Uterus (tissue), 4 donors: ENCODE data around the gene KCNAB2. TPM values are rescaled to one million over a fixed set of nuclear protein-coding genes. Genes with fewer than 3 reads are reported as not detected.

Experiments
- DNase-seq, 2 donors: peaks; one replicate each; pipeline ENCODE4 v3.0.0-alpha.2; 2019 to 2020
- H3K27ac ChIP-seq, 2 donors: fragments of 200-600 bp; sonication (generic); 1 replicate in 1 of 2; 2 replicates in 1 of 2; pipeline ENCODE4 v1.5.1; 2016 to 2018
- H3K27me3 ChIP-seq, 2 donors: fragments of 200-600 bp; sonication (generic); one replicate each; pipeline ENCODE4 v1.5.1; 2018 to 2019; ENCODE audit warnings: control low read depth in 1 of 2
- H3K36me3 ChIP-seq, 2 donors: fragments of 200-600 bp; sonication (generic); one replicate each; pipeline ENCODE4 v1.5.1; 2019; ENCODE audit warnings: control low read depth in 1 of 2
- H3K4me1 ChIP-seq, 2 donors: fragments of 200-600 bp; sonication (generic); one replicate each; pipeline ENCODE4 v1.5.1; 2018 to 2019; ENCODE audit warnings: control low read depth in 1 of 2
- H3K4me3 ChIP-seq, 2 donors: fragments of 200-600 bp; sonication (generic); 1 replicate in 1 of 2; 2 replicates in 1 of 2; pipeline ENCODE4 v1.5.1; 2018 to 2019; ENCODE audit warnings: mild to moderate bottlenecking in 1 of 2
- H3K9me3 ChIP-seq, 2 donors: fragments of 200-600 bp; sonication (generic); one replicate each; pipeline ENCODE4 v1.5.1; 2019; ENCODE audit warnings: control low read depth in 1 of 2
- CTCF ChIP-seq, 4 experiments: fragments of 200-600 bp in 2 of 4; fragments of 450-650 bp in 2 of 4; sonication (generic) in 2 of 4; IDR thresholded peaks; one replicate each; pipeline ENCODE4 v1.5.1; 2016 to 2019; ENCODE audit warnings: antibody characterized with exemption in 4 of 4, mild to moderate bottlenecking in 2 of 4, moderate library complexity in 1 of 4
- POLR2A ChIP-seq, 2 donors: fragments of 450-650 bp; IDR thresholded peaks; one replicate each; pipeline ENCODE4 v1.6.1; 2016; ENCODE audit warnings: antibody characterized with exemption in 2 of 2, mild to moderate bottlenecking in 1 of 2, moderate library complexity in 1 of 2
- intact Hi-C: fragments of 100-400 bp; cut with DNase I; formaldehyde crosslinking; loops from one replicate; pipeline ENCODE4 v1.15.1; 2023; ENCODE audit warnings: low total_unique reads
- total RNA-seq, 4 donors: library from RNA; depleted of rRNA in 3 of 4; stranded (reverse); fragments of >200 nt in 3 of 4; gene quantifications; one replicate each; pipeline versions ENCODE4 v1.1.0 to v1.2.4, GENCODE V29; 2014 to 2023
- donor health status: DM: yes; HTN: yes; CAD: no.

Gene KCNAB2
- total RNA-seq, 4 donors from 2014 or later, result 1.5 to 21.2 (median 12.9) TPM

DNA sequence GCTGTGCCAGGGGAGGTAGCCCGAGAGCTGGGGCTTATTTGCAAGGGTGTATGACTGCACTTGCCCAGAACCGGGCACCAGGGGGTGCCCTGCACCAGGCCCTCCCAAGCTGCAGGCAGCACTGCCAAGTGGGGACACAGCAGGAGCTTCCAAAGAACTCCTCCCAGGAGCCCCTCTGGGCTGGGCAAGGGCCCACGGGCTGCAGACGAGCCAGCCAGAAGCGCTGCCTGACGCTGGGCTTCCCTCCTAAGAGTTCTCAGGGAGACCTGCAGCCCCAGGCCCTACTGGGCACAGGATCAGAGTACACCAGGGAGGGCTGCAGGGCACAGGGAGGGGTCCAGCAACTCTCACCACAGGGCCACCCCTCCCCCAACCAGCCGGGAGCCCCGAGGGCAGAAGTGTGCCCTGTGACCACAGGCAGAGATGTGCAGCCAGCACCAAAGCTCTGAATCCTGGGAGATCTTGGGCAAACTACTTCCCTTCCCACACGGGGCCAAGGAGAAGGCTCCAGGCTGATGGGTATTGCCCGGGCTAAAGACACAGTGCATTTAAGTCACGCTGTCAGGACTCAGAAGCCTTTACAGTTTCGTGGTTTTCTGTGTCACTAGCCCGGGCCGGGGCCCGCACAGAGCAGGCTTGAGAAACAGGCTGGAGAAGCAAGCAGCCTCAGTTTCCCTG is 63.4 kb downstream of the KCNAB2 start:
- no peaks in the 10 kb centered on the region for H3K4me1 ChIP-seq
- H3K27me3 ChIP-seq, result no peaks in the 10 kb centered on the region
- DNase-seq, result no peak
- no peaks in the 10 kb centered on the region for H3K36me3 ChIP-seq
- H3K27ac ChIP-seq, result no peak overlapping the region
- H3K9me3 ChIP-seq, result no peaks in the 10 kb centered on the region
- TF ChIP-seq CTCF (IDR thresholded peaks at IDR 0.05) (no peak), POLR2A (IDR thresholded peaks at IDR 0.05) (no peak)
- no peak overlapping the region for H3K4me3 ChIP-seq
- intact Hi-C loops, result no loop called here

DNA sequence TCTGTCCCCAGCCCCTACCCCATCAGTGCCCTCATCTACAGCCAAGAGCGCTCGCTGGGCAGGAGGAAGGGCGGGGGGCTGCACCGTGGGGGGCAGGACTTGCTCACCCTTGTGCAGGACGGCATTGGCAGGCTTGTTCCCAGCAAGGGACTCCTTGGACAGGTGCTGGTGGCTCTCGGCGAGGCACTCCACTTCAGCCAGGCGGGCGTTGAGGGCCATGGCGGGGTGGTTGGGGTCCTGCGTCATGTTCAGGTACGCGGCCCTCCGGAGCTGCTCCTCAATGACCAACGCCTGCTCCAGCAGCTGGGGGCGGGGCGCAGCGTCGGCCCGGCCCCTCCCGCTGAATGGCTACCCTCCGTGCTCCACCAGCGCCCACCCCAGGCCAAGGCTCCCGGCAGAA is 64.0 kb downstream of the KCNAB2 start:
- intact Hi-C loops, result no loop called here
- Histone ChIP-seq H3K4me3 (no peak overlapping the region), H3K27ac (no peak overlapping the region), H3K4me1 (no peaks in the 10 kb centered on the region), H3K27me3 (no peaks in the 10 kb centered on the region), H3K9me3 (no peaks in the 10 kb centered on the region), H3K36me3 (no peaks in the 10 kb centered on the region)
- no peak for DNase-seq
- TF ChIP-seq CTCF (IDR thresholded peaks at IDR 0.05), result no peak
- TF ChIP-seq POLR2A (IDR thresholded peaks at IDR 0.05), result no peak

GRCh38 chr1:6110326-6110725 is 64.6 kb downstream of the KCNAB2 start:
- no peak for TF ChIP-seq CTCF (IDR thresholded peaks at IDR 0.05)
- TF ChIP-seq POLR2A (IDR thresholded peaks at IDR 0.05), result no peak
- intact Hi-C loops, result no loop called here

DNA sequence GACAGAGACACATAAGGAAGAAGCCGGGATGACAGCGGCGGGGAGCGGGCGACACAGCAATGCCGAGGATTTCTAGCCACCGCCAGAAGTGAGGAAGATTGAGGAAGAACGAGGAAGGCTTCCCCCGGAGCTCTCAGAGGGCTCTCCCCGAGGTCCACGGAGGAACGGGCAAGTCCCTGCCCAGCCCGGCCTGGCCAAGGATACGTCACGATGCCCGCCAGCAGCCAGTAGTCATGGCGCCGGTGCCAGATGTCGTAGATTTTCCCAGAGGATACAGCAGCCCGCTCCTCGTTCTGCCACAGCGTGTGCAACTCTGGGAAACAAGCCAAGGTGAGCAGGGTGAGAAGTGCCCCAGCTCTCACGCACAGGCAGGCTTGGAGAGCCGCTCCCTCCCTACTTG is 65.9 kb downstream of the KCNAB2 start:
- no peak for DNase-seq
- Histone ChIP-seq H3K27me3 (no peaks in the 10 kb centered on the region), H3K4me1 (no peaks in the 10 kb centered on the region), H3K4me3 (no peak overlapping the region), H3K9me3 (no peaks in the 10 kb centered on the region), H3K27ac (no peak overlapping the region), H3K36me3 (no peaks in the 10 kb centered on the region)
- intact Hi-C loops, result no loop called here
- TF ChIP-seq CTCF (IDR thresholded peaks at IDR 0.05) (no peak), POLR2A (IDR thresholded peaks at IDR 0.05) (no peak)

More at GRCh38 chr1:6110326-6110725, 64.6 kb downstream of the KCNAB2 start:
- H3K27ac ChIP-seq, result no peak overlapping the region
- DNase-seq, result no peak
- no peaks in the 10 kb centered on the region for H3K4me1 ChIP-seq
- no peak overlapping the region for H3K4me3 ChIP-seq
- no peaks in the 10 kb centered on the region for H3K27me3 ChIP-seq
- H3K36me3 ChIP-seq, result no peaks in the 10 kb centered on the region
- H3K9me3 ChIP-seq, result no peaks in the 10 kb centered on the region

DNA sequence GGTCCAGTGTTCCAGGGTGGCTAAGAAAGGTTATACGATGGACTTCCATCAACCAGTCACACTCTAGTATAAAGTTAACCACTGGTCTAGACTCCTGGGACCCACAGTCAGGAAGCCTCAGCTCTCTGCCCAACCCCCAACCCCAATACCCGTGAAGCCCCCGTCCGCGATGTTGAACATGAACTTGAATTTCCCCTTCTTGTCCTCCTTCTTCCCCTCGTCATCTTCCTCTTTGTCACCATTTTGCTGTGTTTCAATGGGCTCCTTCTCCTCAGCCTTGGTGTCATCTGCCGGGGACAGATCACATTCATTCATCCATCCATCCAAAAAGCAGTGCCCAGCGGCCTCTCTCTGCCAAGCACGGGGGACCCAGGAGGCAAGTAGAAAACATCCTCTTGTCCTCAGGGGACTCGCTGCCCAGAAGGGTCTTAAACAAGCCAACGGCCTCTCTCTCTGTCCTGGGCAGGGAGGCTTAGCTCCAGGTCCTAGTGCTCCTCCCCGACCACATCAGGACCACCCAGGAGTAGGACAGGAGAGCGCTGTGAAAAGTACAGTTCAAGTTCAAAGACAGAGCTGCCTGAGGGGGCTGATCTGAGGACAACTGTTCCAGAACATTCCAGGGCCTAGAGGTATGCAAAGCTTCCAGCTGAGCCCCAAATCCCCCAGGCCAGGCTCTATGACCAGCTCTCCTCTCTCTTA is 66.5 kb downstream of the KCNAB2 start:
- H3K27me3 ChIP-seq, result no peaks in the 10 kb centered on the region
- H3K36me3 ChIP-seq, result no peaks in the 10 kb centered on the region
- no peak overlapping the region for H3K27ac ChIP-seq
- no peaks in the 10 kb centered on the region for H3K4me1 ChIP-seq
- TF ChIP-seq POLR2A (IDR thresholded peaks at IDR 0.05), result no peak
- no peak for TF ChIP-seq CTCF (IDR thresholded peaks at IDR 0.05)
- no peak overlapping the region for H3K4me3 ChIP-seq
- DNase-seq, result no peak
- intact Hi-C loops, result no loop called here
- H3K9me3 ChIP-seq, result no peaks in the 10 kb centered on the region
